ENCODE results near the gene TSPAN4.

- no peak for TF ChIP-seq POLR2A (IDR thresholded peaks at IDR 0.05)
- no peak for TF ChIP-seq CTCF (IDR thresholded peaks at IDR 0.05)
Measured at GRCh38 chr11:821512-822371, 20.9 kb upstream of the TSPAN4 start.

Data from lower leg skin (tissue), 3 donors.